Measurements from ENCODE around the gene SGIP1.

DNA sequence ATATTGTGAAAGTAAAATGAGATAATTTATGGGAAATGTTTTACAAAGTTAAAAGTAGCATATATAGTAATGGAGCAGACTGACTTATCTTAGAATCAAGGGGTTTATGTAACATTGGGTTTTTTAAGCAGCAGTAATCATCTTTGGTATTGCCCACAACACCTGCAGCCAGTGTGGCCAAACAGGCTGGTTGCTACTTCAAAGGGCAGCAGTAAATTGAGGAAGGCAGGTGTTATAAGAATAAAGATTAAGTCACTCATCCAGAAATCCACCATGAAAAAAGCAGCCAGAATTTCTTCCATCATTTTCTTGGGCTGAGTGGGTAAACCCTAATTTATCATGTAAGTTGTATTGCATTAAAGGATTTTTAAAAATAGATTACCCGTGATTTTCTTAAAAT lies 235.0 kb downstream of the SGIP1 start:
- TF ChIP-seq CTCF (conservative IDR thresholded peaks at IDR 0.05; ENCODE audit: low read depth, low read length) (no peak), EZH2phosphoT487 (IDR thresholded peaks at IDR 0.05; ENCODE audit: borderline replicate concordance, low read length) (no peak)

Data from PC-3 (cell line).